HepG2 (cell line): ENCODE results near the gene SNAPIN. TPM values are rescaled to one million over a fixed set of nuclear protein-coding genes. Genes with fewer than 3 reads are reported as not detected.
A peak's percentile ranks its signal among the peaks of the same experiment; 100 is the strongest.

Experiments
- EED ChIP-seq: sonication (generic); formaldehyde crosslinking; IDR thresholded peaks from 2 replicates; pipeline ENCODE4 v1.5.0; 2020; ENCODE audit warnings: mild to moderate bottlenecking, missing genetic modification reagents
- HDAC6 ChIP-seq: fragments of 200-600 bp; sonication (generic); IDR thresholded peaks from 2 replicates; pipeline ENCODE4 v1.7.0; 2017; ENCODE audit warnings: mild to moderate bottlenecking, antibody characterized with exemption, low read length, low read depth
- KLF12 ChIP-seq: sonication (generic); formaldehyde crosslinking; IDR thresholded peaks from 2 replicates; pipeline ENCODE4 v1.4.0; 2020; ENCODE audit warnings: missing genetic modification reagents, borderline replicate concordance
- LCORL ChIP-seq, 2 experiments: fragments of 450-650 bp in 1 of 2; sonication (generic) in 1 of 2; formaldehyde crosslinking in 1 of 2; IDR thresholded peaks; 2 replicates each; pipeline versions ENCODE4 v1.5.0 to v1.6.1; 2017 to 2020; ENCODE audit warnings: antibody characterized with exemption in 1 of 2, missing genetic modification reagents in 1 of 2
- MXI1 ChIP-seq: IDR thresholded peaks from 3 replicates; pipeline ENCODE4 v1.6.1; 2012; ENCODE audit warnings: low read depth, low read length, inconsistent platforms, borderline replicate concordance
- MZF1 ChIP-seq: sonication (generic); formaldehyde crosslinking; IDR thresholded peaks from 2 replicates; pipeline ENCODE4 v1.8.1; 2023; ENCODE audit warnings: mild to moderate bottlenecking, missing genetic modification reagents, borderline replicate concordance
- NFE2L1 ChIP-seq: sonication (generic); formaldehyde crosslinking; IDR thresholded peaks from 2 replicates; pipeline ENCODE4 v1.4.0; 2020; ENCODE audit warnings: missing genetic modification reagents, mild to moderate bottlenecking, borderline replicate concordance
- NFYB ChIP-seq: sonication (generic); formaldehyde crosslinking; IDR thresholded peaks from 2 replicates; pipeline ENCODE4 v1.4.0; 2020; ENCODE audit warnings: missing genetic modification reagents
- NR3C1 ChIP-seq: sonication (generic); formaldehyde crosslinking; IDR thresholded peaks from 2 replicates; pipeline ENCODE4 v1.4.0; 2020; ENCODE audit warnings: missing genetic modification reagents
- ZNF331 ChIP-seq: sonication (generic); formaldehyde crosslinking; IDR thresholded peaks from 2 replicates; pipeline ENCODE4 v1.4.0; 2020; ENCODE audit warnings: missing genetic modification reagents
- ZNF383 ChIP-seq: sonication (generic); formaldehyde crosslinking; IDR thresholded peaks from 2 replicates; pipeline ENCODE4 v1.4.0; 2020; ENCODE audit warnings: missing genetic modification reagents, mild to moderate bottlenecking, borderline replicate concordance
- ZNF550 ChIP-seq: sonication (generic); formaldehyde crosslinking; IDR thresholded peaks from 2 replicates; pipeline ENCODE4 v1.4.0; 2020; ENCODE audit warnings: mild to moderate bottlenecking, missing genetic modification reagents, borderline replicate concordance
- ZNF607 ChIP-seq: sonication (generic); formaldehyde crosslinking; IDR thresholded peaks from 2 replicates; pipeline ENCODE4 v1.5.1; 2020; ENCODE audit warnings: missing genetic modification reagents, mild to moderate bottlenecking, borderline replicate concordance
- polyA plus RNA-seq, 8 experiments: library from polyadenylated mRNA; depleted of rRNA in 3 of 8; stranded (reverse) in 7 of 8; unstranded in 1 of 8; fragments of >200 nt; fragmentation: Illumina TruSeq in 4 of 8; extraction: Trizol in 4 of 8; gene quantifications; 2 replicates each; pipeline versions ENCODE4 v1.2.1 to v1.2.3, GENCODE V29; 2011 to 2016; ENCODE audit warnings: low read depth in 4 of 8, missing spikeins in 1 of 8, mixed read lengths in 1 of 8; ENCODE audit not compliant: insufficient read depth in 1 of 8
- total RNA-seq, 5 experiments: library from RNA; depleted of rRNA; stranded (reverse); fragments of >200 nt; fragmentation: Illumina TruSeq; extraction: Trizol; gene quantifications; 2 replicates each; pipeline ENCODE4 v1.2.3, GENCODE V29; 2016; ENCODE audit warnings: low read depth in 1 of 5
- TF ChIP-seq, protein P1 (sequence below): sonication (generic); formaldehyde crosslinking; IDR thresholded peaks from 2 replicates; pipeline ENCODE4 v1.4.0; 2020; ENCODE audit warnings: mild to moderate bottlenecking, missing genetic modification reagents
- TF ChIP-seq, protein P2 (sequence below): sonication (generic); IDR thresholded peaks from 2 replicates; pipeline ENCODE4 v1.6.1; 2016; ENCODE audit warnings: low read depth, borderline replicate concordance
- TF ChIP-seq, protein P3 (sequence below): sonication (generic); formaldehyde crosslinking; IDR thresholded peaks from 2 replicates; pipeline ENCODE4 v1.4.0; 2020; ENCODE audit warnings: missing genetic modification reagents

The SNAPIN gene
- total and polyA plus RNA-seq, 2 of the 13 experiments (the other 11 are each of a cell fraction or from before 2014, with no cell fraction given): 23.9 to 25.7 TPM

GRCh38 chr1:153658400-153659174 lies at the start of gene SNAPIN (continued):
- TF ChIP-seq, protein P1, sequence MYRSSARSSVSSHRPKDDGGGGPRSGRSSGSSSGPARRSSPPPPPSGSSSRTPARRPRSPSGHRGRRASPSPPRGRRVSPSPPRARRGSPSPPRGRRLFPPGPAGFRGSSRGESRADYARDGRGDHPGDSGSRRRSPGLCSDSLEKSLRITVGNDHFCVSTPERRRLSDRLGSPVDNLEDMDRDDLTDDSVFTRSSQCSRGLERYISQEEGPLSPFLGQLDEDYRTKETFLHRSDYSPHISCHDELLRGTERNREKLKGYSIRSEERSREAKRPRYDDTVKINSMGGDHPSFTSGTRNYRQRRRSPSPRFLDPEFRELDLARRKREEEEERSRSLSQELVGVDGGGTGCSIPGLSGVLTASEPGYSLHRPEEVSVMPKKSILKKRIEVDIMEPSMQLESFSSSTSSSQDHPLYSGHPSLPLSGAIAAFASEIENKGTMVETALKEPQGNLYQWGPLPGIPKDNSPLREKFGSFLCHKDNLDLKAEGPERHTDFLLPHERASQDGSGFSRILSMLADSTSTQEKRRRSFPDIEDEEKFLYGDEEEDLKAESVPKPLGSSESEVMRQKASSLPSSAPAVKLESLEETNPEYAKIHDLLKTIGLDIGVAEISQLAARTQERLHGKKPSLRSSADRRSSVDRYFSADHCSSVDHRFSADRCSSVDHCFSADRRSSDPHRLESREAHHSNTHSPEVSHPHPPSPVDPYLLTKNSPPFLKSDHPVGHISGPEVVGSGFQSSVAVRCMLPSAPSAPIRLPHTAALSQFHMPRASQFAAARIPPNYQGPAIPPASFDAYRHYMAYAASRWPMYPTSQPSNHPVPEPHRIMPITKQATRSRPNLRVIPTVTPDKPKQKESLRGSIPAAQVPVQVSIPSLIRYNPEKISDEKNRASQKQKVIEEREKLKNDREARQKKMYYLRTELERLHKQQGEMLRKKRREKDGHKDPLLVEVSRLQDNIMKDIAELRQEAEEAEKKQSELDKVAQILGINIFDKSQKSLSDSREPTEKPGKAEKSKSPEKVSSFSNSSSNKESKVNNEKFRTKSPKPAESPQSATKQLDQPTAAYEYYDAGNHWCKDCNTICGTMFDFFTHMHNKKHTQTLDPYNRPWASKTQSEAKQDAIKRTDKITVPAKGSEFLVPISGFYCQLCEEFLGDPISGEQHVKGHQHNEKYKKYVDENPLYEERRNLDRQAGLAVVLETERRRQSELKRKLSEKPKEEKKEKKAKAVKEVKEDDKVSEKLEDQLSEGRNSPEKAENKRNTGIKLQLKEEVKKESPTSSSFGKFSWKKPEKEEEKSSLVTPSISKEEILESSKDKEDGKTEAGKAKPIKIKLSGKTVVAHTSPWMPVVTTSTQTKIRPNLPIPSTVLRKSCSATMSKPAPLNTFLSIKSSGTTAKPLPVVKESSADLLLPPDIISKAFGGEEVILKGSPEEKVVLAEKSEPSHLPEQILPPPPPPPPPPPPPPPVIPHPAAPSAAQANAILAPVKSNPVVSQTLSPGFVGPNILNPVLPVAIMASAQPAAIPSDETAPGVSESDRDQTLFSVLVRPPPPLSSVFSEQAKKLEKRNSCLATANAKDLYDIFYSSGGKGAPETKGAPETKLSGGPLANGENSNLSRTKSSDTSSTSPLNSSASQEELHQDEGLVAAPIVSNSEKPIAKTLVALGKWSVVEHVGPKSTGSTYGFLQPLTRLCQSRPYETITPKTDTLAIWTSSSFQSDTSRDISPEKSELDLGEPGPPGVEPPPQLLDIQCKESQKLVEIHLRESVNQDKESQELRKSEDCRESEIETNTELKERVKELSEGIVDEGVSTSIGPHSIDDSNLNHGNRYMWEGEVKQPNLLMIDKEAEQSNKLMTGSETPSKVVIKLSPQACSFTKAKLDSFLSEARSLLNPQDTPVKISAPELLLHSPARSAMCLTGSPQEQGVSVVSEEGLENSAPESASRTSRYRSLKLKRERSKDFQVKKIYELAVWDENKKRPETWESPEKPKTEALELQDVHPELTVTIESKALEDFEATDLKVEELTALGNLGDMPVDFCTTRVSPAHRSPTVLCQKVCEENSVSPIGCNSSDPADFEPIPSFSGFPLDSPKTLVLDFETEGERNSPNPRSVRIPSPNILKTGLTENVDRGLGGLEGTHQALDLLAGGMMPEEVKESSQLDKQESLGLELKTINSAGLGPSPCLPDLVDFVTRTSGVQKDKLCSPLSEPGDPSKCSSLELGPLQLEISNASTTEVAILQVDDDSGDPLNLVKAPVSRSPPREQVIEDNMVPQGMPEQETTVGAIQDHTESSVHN: no peak
- no peak for TF ChIP-seq NR3C1 (CRISPR knock-in tag)
- no peak for TF ChIP-seq ZNF383
- TF ChIP-seq HDAC6: no peak
- TF ChIP-seq NFYB: no peak; the same call in 1 of the 2 replicates
- TF ChIP-seq KLF12 (CRISPR knock-in tag): peak; percentile 85; the same call in 1 of the 2 replicates
- peak; percentile 82; the same call in 1 of the 2 replicates for TF ChIP-seq ZNF607 (CRISPR knock-in tag)
- no peak for TF ChIP-seq NFE2L1 (CRISPR knock-in tag)
- no peak for TF ChIP-seq ZNF550 (CRISPR knock-in tag)
- no peak for TF ChIP-seq LCORL (IDR thresholded peaks at IDR 0.05)
- peak; percentile 80 for TF ChIP-seq LCORL (CRISPR knock-in tag; IDR thresholded peaks at IDR 0.05)
- TF ChIP-seq, protein P2, sequence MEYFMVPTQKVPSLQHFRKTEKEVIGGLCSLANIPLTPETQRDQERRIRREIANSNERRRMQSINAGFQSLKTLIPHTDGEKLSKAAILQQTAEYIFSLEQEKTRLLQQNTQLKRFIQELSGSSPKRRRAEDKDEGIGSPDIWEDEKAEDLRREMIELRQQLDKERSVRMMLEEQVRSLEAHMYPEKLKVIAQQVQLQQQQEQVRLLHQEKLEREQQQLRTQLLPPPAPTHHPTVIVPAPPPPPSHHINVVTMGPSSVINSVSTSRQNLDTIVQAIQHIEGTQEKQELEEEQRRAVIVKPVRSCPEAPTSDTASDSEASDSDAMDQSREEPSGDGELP: 0 out of 2 replicates have a peak, but pooled peaks have one; percentile 16
- TF ChIP-seq MXI1: no peak; the same call in 2 of the 3 replicates
- peak; percentile 29; the same call in 1 of the 2 replicates for TF ChIP-seq ZNF331 (CRISPR knock-in tag)
- TF ChIP-seq EED: no peak
- TF ChIP-seq, protein P3, sequence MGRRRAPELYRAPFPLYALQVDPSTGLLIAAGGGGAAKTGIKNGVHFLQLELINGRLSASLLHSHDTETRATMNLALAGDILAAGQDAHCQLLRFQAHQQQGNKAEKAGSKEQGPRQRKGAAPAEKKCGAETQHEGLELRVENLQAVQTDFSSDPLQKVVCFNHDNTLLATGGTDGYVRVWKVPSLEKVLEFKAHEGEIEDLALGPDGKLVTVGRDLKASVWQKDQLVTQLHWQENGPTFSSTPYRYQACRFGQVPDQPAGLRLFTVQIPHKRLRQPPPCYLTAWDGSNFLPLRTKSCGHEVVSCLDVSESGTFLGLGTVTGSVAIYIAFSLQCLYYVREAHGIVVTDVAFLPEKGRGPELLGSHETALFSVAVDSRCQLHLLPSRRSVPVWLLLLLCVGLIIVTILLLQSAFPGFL (CRISPR knock-in tag): no peak
- TF ChIP-seq MZF1 (CRISPR knock-in tag): no peak
